RPMI7951 (cell line): ENCODE data around the gene FAIM2. TPM values are rescaled to one million over a fixed set of nuclear protein-coding genes. Genes with fewer than 3 reads are reported as not detected.

Experiments
- DNase-seq: peaks from one replicate; pipeline ENCODE4 v3.0.0-alpha.2; 2012; ENCODE audit warnings: low read depth
- total RNA-seq: library from RNA; depleted of rRNA; stranded (reverse); fragments of >200 nt; shearing (Covaris generic); gene quantifications from 2 replicates; pipeline ENCODE4 v1.2.3, GENCODE V29; 2014

FAIM2 gene
- total RNA-seq, 1 experiment from 2014 or later, result 1.2 TPM

GRCh38 chr12:49939707-49940106 lies 36.0 kb upstream of the FAIM2 start:
- DNase-seq, result no peak

- no peak for DNase-seq
Measured at GRCh38 chr12:49939307-49939706, 35.6 kb upstream of the FAIM2 start.

- DNase-seq, result no peak
Measured at GRCh38 chr12:49937639-49938300, 34.1 kb upstream of the FAIM2 start.

GRCh38 chr12:49936925-49937324 lies 33.2 kb upstream of the FAIM2 start:
- DNase-seq, result no peak

GRCh38 chr12:49934505-49934904 lies 30.8 kb upstream of the FAIM2 start:
- DNase-seq, result no peak

GRCh38 chr12:49933796-49934195 lies 30.1 kb upstream of the FAIM2 start:
- DNase-seq, result peak; percentile 38

GRCh38 chr12:49932533-49933130 lies 28.9 kb upstream of the FAIM2 start:
- DNase-seq, result no peak

- no peak for DNase-seq
Measured at GRCh38 chr12:49932023-49932422, 28.3 kb upstream of the FAIM2 start.

GRCh38 chr12:49930515-49931288 lies 27.0 kb upstream of the FAIM2 start:
- peak; percentile 53 for DNase-seq

- DNase-seq, result no peak
Measured at GRCh38 chr12:49929581-49929980, 25.9 kb upstream of the FAIM2 start.

GRCh38 chr12:49928471-49928870 lies 24.8 kb upstream of the FAIM2 start:
- no peak for DNase-seq

- no peak for DNase-seq
Measured at GRCh38 chr12:49925433-49926204, 21.9 kb upstream of the FAIM2 start.

GRCh38 chr12:49924628-49925246 lies 21.0 kb upstream of the FAIM2 start:
- DNase-seq, result no peak

- DNase-seq, result no peak
Measured at GRCh38 chr12:49923880-49924556, 20.3 kb upstream of the FAIM2 start.

- no peak for DNase-seq
Measured at GRCh38 chr12:49923035-49923644, 19.4 kb upstream of the FAIM2 start.

- no peak for DNase-seq
Measured at GRCh38 chr12:49922349-49923034, 18.8 kb upstream of the FAIM2 start.

GRCh38 chr12:49921936-49922335 lies 18.2 kb upstream of the FAIM2 start:
- DNase-seq, result no peak

- no peak for DNase-seq
Measured at GRCh38 chr12:49921299-49921698, 17.6 kb upstream of the FAIM2 start.

- no peak for DNase-seq
Measured at GRCh38 chr12:49920915-49921286, 17.2 kb upstream of the FAIM2 start.

- no peak for DNase-seq
Measured at GRCh38 chr12:49920241-49920914, 16.7 kb upstream of the FAIM2 start.
